ENCODE measurements around the gene TIAM2. TPM values are rescaled to one million over a fixed set of nuclear protein-coding genes. Genes with fewer than 3 reads are reported as not detected.
"Not testable (repeated sequence)": the region's sequence is repeated elsewhere in the genome, so short reads cannot be mapped to it uniquely, and the experiment has no call there.

The TIAM2 gene
- total RNA-seq, 4 donors from 2014 or later, result 9.2 to 18.2 (median 11.4) TPM

- not testable (repeated sequence) for H3K36me3 ChIP-seq; H3K9me3 ChIP-seq; H3K27ac ChIP-seq; DNase-seq (ENCODE audit: low spot score in 2 of 2); H3K4me3 ChIP-seq; H3K27me3 ChIP-seq
- WGBS, 2 donors, result 78 to 83% methylated on average over 3 to 4 of the region's 5 CpGs
- peak in 4 of 5 experiments; percentile 11 to 39 (median 24) for TF ChIP-seq CTCF (IDR thresholded peaks at IDR 0.05)
- peaks cover 0 to 20% (median 12%) of the 10 kb centered on the region in 4 donors for H3K4me1 ChIP-seq
Measured at GRCh38 chr6:155268088-155268867, 273.2 kb downstream of the TIAM2 start.

DNA sequence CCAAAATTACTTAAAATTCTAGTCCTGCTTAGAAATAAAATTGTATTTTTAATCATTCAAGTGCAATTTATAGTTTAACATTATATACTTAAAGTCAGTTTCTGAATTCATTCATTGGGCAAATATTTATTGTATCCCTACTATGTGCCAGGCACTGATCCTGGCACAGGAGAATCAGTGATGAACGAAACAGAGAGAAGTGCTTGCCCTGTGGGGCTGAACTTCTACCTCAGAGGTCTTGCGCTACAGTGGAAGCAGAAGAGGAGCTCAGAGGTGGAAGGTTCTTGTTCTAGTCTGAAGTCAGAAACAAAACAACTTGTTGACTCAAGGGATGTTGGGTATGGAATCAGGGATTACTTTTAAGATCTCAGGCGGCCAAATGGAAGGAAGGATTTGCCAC lies 274.6 kb downstream of the TIAM2 start:
- Histone ChIP-seq H3K4me3 (no peak overlapping the region), H3K9me3 (no peaks in the 10 kb centered on the region), H3K4me1 (peaks cover 0 to 32% (median 20%) of the 10 kb centered on the region in 4 donors), H3K27me3 (no peaks in the 10 kb centered on the region), H3K36me3 (peaks cover 0 to 4% (median 0%) of the 10 kb centered on the region in 3 donors), H3K27ac (no peak overlapping the region)
- DNase-seq (ENCODE audit: low spot score in 2 of 2), result no peak
- WGBS, 2 donors, result 77 to 97% methylated on average over 3 of the region's 3 CpGs
- TF ChIP-seq POLR2A (IDR thresholded peaks at IDR 0.05) (no peak), EP300 (IDR thresholded peaks at IDR 0.05) (no peak), CTCF (IDR thresholded peaks at IDR 0.05) (no peak)

GRCh38 chr6:155270561-155271091 lies 275.5 kb downstream of the TIAM2 start:
- Histone ChIP-seq H3K27ac (peak overlapping the region in 2 of 4 donors; percentile 74 to 84), H3K4me1 (peaks cover 0 to 37% (median 21%) of the 10 kb centered on the region in 4 donors), H3K4me3 (no peak overlapping the region), H3K36me3 (no peaks in the 10 kb centered on the region), H3K27me3 (no peaks in the 10 kb centered on the region), H3K9me3 (no peaks in the 10 kb centered on the region)
- TF ChIP-seq POLR2A (IDR thresholded peaks at IDR 0.05) (no peak), CTCF (IDR thresholded peaks at IDR 0.05) (no peak), EP300 (IDR thresholded peaks at IDR 0.05) (no peak)
- no peak for DNase-seq (ENCODE audit: low spot score in 2 of 2)
- 65 to 70% methylated on average over 7 of the region's 7 CpGs for WGBS, 2 donors

DNA sequence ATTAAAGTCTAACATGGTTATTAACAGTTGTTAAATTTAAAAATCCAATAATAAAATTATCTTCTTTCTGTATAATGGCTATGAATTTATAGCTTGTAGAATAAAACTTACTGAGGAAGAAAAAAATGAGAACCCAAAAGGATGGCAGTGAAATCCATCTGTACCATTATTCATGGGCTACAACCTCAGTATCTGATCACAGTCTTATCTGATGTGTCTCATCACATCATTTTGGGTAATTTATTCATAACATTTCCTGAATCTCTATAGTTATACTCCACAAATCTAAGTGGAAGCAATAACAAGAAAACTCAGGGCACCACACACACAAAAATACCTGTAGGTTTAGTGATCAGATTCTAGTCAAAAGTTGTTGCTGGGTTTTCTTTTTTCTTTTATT lies 276.0 kb downstream of the TIAM2 start:
- Histone ChIP-seq H3K27ac (peak overlapping the region in 3 of 4 donors; percentile 5 to 84 (median 74)), H3K27me3 (no peaks in the 10 kb centered on the region), H3K36me3 (no peaks in the 10 kb centered on the region), H3K9me3 (no peaks in the 10 kb centered on the region), H3K4me3 (no peak overlapping the region), H3K4me1 (peaks cover 0 to 42% (median 23%) of the 10 kb centered on the region in 4 donors)
- no peak for TF ChIP-seq POLR2A (IDR thresholded peaks at IDR 0.05)
- TF ChIP-seq EP300 (IDR thresholded peaks at IDR 0.05), result no peak
- no peak for TF ChIP-seq CTCF (IDR thresholded peaks at IDR 0.05)
- no peak for DNase-seq (ENCODE audit: low spot score in 2 of 2)

All from tibial nerve (tissue), 4 donors.